Cardiac fibroblast (primary cell): ENCODE data around the gene ZNF844.
A peak's percentile ranks its signal among the peaks of the same experiment; 100 is the strongest.

Source experiments
- DNase-seq, 2 donors: peaks; one replicate each; pipeline versions ENCODE4 v3.0.0 to v3.0.0-alpha.2; 2010; ENCODE audit warnings: low read depth in 2 of 2
- H3K4me3 ChIP-seq, 2 donors: replicated peaks in 1 of 2; 1 replicate in 1 of 2; 2 replicates in 1 of 2; pipeline ENCODE4 v1.5.1; 2011; ENCODE audit warnings: low read depth in 2 of 2, low read length in 2 of 2, mild to moderate bottlenecking in 2 of 2, moderate library complexity in 1 of 2
- CTCF ChIP-seq: IDR thresholded peaks from one replicate; pipeline ENCODE4 v1.5.1; 2011; ENCODE audit warnings: low read depth, mild to moderate bottlenecking, low read length, inconsistent platforms

ZNF844 gene

GRCh38 chr19:12042893-12043292, 21.6 kb upstream of the ZNF844 start:
- no peak overlapping the region for H3K4me3 ChIP-seq
- DNase-seq: no peak
- TF ChIP-seq CTCF: no peak

DNA sequence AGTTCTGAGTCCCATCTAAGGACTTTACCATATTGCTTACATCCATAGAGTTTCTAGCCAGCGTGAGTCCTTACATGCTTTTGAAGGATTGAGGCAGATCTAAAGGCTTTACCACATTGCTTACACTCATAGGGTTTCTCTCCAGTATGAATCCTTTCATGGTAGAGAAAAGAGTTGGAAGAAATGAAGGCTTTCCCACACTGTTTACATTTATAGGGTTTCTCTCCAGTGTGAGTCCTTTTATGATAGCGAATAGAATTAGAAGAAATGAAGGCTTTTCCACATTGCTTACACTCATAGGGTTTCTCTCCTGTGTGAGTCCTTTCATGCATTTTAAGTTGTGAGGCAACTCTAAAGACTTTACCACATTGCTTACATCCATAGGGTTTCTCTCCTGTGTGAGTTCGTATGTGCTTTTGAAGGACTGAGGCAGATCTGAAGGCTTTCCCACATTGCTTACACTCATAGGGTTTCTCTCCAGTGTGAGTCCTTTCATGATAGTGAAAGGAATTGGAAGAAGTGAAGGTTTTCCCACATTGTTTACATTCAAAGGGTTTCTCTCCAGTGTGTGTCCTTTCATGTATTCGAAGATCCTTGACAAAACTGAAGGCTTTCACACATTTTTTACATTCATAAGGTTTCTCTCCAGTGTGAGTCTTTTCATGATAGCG, 20.6 kb upstream of the ZNF844 start:
- no peak overlapping the region for H3K4me3 ChIP-seq
- no peak for TF ChIP-seq CTCF
- no peak for DNase-seq

- no peak for TF ChIP-seq CTCF
- H3K4me3 ChIP-seq: no peak overlapping the region
- DNase-seq: no peak
Measured at GRCh38 chr19:12047868-12048267, 16.7 kb upstream of the ZNF844 start.

- H3K4me3 ChIP-seq: peak overlapping the region; percentile 65
- no peak for TF ChIP-seq CTCF
- DNase-seq: peak; percentile 7 to 9
Measured at GRCh38 chr19:12052091-12052496, 12.4 kb upstream of the ZNF844 start.

DNA sequence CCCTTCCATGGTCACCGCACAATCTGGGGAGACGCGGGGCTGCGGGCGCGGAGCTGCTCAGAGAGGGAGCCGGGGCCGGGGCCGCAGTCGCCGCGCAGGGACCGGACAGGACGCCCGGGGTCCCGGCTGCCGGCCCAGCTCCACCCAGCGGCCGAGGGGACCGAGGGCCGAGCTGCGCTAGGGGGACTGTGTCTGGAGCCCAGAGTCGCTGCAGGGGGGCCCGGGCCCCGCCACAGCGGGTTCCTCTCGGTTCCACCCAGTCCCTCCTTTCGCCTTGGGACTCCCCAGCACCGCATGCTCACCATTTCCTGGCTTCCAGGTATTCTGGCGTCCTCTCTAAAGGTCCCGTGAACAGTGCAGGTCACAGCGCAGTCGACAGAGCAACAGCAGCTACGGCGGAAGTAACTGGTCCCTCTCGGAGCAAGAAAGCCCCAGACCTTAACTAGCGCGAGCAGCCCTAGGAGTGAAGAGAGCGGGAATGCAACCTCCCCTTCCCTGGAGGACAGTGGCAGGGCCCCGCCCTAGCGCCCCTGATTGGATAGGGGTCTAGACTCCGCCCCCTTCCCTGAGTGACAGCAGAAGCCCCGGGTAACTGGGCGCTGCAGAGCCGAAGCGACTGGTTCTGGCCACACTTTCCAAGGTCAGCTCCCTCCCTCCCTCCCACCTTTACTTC, 11.9 kb upstream of the ZNF844 start, which contains the start of gene ZNF878:
TSS of gene ZNF878 (minus strand) at position 465 of the 673 bp plus-strand sequence. CDS start at position 305, 160 bp downstream.
- H3K4me3 ChIP-seq: peak within 1 kb of the TSS; percentile 65
- no peak for TF ChIP-seq CTCF
- peak; percentile 78 to 85 for DNase-seq

DNA sequence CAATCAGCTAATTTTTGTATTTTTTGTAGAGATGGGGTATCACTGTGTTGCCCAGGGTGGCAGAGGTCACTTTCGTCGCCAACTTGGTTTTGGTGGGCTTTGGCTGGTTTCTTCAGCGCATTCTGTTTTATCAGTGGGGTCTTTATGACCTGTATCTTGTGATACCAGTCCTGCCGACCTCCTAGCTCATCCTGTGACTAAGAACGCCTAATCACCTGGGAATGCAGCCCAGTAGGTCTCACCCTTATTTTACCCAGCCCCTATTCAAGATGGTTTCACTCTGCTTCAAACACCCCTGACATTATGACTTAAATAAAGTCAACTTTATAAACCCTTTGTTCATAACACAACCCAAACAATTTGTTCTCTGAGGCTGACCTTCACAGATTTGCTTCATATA, 8.7 kb upstream of the ZNF844 start:
- no peak for TF ChIP-seq CTCF
- no peak for DNase-seq
- H3K4me3 ChIP-seq: no peak overlapping the region
